Left lung (tissue), 10 donors: ENCODE measurements around the gene XRN2. TPM values are rescaled to one million over a fixed set of nuclear protein-coding genes. Genes with fewer than 3 reads are reported as not detected.

Experiments used
- ATAC-seq: fragments of 200-7000 bp; cut with Tn5 transposase; one replicate; pipeline ENCODE4 v1.9.1; 2020; ENCODE audit warnings: moderate library complexity
- DNase-seq, 4 donors: peaks; one replicate each; pipeline ENCODE4 v3.0.0-alpha.2; 2013 to 2020
- H3K27ac ChIP-seq, 2 donors: fragments of 200-600 bp; sonication (generic) in 1 of 2; one replicate each; pipeline versions ENCODE4 v1.5.0 to v1.8.0; 2020 to 2021
- H3K27me3 ChIP-seq, 2 donors: fragments of 200-600 bp; sonication (generic) in 1 of 2; one replicate each; pipeline versions ENCODE4 v1.5.0 to v1.8.0; 2020 to 2021
- H3K36me3 ChIP-seq, 2 donors: fragments of 200-600 bp; sonication (generic) in 1 of 2; one replicate each; pipeline versions ENCODE4 v1.5.0 to v1.8.0; 2020 to 2021
- H3K4me1 ChIP-seq, 2 donors: fragments of 200-600 bp; one replicate each; pipeline ENCODE4 v1.8.0; 2021
- H3K4me3 ChIP-seq, 2 donors: fragments of 200-600 bp; sonication (generic) in 1 of 2; one replicate each; pipeline versions ENCODE4 v1.5.0 to v1.8.0; 2020 to 2021; ENCODE audit warnings: mild to moderate bottlenecking in 1 of 2
- H3K9me3 ChIP-seq, 2 donors: fragments of 200-600 bp; sonication (generic) in 1 of 2; one replicate each; pipeline versions ENCODE4 v1.5.0 to v1.8.0; 2020 to 2021
- intact Hi-C, 2 donors: fragments of 100-400 bp; cut with DNase I; formaldehyde crosslinking; loops; one replicate each; pipeline versions ENCODE4 v1.11.2 to v1.14.2; 2022
- polyA plus RNA-seq, 6 donors: library from polyadenylated mRNA; unstranded; fragments of 120-200 nt; gene quantifications; one replicate each; pipeline ENCODE4 v1.2.1, GENCODE V29; 2013; ENCODE audit not compliant: insufficient read length in 6 of 6
- total RNA-seq, 2 donors: library from RNA; stranded (reverse); fragmentation: NEBNext Ultra II Directional; extraction: Animal tissue kit (Norgen Biotek cat#: 25700); gene quantifications; one replicate each; pipeline ENCODE4 v1.2.1, GENCODE V29; 2021
- TF ChIP-seq, protein P1 (sequence below), 2 donors: fragments of 200-600 bp; sonication (generic) in 1 of 2; IDR thresholded peaks; one replicate each; pipeline versions ENCODE4 v1.5.0 to v1.8.0; 2021; ENCODE audit warnings: antibody characterized with exemption in 2 of 2
- donor health status: DM: no; HTN: yes; CAD: no.
- donor health status: DM: no; HTN: no; CAD: no.

Gene XRN2
- total and polyA plus RNA-seq, 8 donors, result 45.9 to 90.2 (median 77.8) TPM

DNA sequence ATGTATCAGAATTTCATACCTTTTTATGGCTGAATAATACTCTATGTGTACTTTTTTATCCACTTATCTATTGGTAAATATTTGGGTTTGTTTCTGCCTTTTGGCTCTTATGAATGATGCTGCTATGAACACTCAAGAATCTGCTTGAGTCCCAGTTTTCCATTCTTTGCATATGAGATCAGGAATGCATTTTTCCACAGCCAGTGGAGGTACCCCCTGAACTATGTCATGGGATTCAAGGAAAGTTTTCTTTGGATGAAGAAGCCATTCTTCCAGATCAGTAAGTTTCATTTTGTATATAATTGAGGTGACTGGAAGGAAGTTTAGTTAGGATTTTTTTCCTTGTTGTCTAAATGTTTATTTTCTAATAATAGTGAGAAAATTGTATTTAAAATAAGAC, 53.3 kb downstream of the XRN2 start:
- TF ChIP-seq, protein P1, sequence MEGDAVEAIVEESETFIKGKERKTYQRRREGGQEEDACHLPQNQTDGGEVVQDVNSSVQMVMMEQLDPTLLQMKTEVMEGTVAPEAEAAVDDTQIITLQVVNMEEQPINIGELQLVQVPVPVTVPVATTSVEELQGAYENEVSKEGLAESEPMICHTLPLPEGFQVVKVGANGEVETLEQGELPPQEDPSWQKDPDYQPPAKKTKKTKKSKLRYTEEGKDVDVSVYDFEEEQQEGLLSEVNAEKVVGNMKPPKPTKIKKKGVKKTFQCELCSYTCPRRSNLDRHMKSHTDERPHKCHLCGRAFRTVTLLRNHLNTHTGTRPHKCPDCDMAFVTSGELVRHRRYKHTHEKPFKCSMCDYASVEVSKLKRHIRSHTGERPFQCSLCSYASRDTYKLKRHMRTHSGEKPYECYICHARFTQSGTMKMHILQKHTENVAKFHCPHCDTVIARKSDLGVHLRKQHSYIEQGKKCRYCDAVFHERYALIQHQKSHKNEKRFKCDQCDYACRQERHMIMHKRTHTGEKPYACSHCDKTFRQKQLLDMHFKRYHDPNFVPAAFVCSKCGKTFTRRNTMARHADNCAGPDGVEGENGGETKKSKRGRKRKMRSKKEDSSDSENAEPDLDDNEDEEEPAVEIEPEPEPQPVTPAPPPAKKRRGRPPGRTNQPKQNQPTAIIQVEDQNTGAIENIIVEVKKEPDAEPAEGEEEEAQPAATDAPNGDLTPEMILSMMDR (IDR thresholded peaks at IDR 0.05), result no peak
- Histone ChIP-seq H3K9me3 (no peaks in the 10 kb centered on the region), H3K27me3 (no peaks in the 10 kb centered on the region), H3K36me3 (peaks cover 0 to 65% of the 10 kb centered on the region in 2 donors), H3K27ac (no peak overlapping the region), H3K4me1 (peaks cover 6 to 28% of the 10 kb centered on the region in 2 donors), H3K4me3 (no peak overlapping the region)
- no peak for DNase-seq
- intact Hi-C loops, result no loop called here
- no peak for ATAC-seq

DNA sequence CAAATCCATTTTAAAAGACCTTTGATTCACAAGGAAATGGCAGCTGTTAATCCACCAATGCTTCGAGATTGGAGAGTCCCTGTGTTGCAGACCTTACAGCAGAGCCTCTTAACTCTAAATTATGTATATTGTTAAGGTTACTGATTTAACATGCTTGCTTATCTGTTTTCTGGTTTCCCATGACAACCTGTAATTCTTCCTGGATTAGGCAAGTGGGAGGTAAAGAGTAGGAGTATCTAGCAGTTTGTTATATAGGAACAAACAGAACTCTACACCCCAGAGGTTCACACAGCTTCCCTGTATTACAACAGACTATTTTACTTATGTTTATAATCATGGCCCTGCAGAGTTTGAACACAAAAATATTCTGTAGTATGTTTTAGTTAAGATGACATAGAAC, 54.7 kb downstream of the XRN2 start:
- peak in 1 of 4 donors; percentile 7 for DNase-seq
- intact Hi-C loops, result no loop called here
- H3K36me3 ChIP-seq, result peaks cover 0 to 69% of the 10 kb centered on the region in 2 donors
- ATAC-seq, result no peak
- no peak overlapping the region for H3K4me3 ChIP-seq
- H3K4me1 ChIP-seq, result peaks cover 6 to 34% of the 10 kb centered on the region in 2 donors
- TF ChIP-seq, protein P1 (IDR thresholded peaks at IDR 0.05), result no peak
- H3K9me3 ChIP-seq, result no peaks in the 10 kb centered on the region
- H3K27ac ChIP-seq, result peak overlapping the region in 1 of 2 donors; percentile 13
- H3K27me3 ChIP-seq, result no peaks in the 10 kb centered on the region

DNA sequence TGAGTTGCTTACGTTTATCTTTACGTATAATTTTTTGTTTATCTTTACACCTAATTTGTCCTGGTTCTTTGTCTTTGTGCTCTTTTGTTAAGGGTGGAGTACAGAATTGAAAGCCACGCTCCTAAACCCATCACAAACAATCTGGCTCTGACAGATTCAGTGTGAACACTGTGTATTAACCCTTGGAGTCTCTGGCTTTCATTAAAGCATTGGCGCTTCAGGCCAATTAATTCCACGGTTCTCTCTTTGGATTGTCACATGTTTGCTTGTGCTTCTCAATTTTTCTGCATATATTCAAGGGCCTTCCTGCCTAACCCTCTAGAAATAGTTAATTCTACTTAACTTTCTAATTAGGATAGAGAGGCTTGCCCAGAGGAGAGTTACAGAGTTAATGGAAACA, 55.6 kb downstream of the XRN2 start:
- H3K4me3 ChIP-seq, result no peak overlapping the region
- H3K4me1 ChIP-seq, result peaks cover 6 to 34% of the 10 kb centered on the region in 2 donors
- no peak overlapping the region for H3K27ac ChIP-seq
- no peaks in the 10 kb centered on the region for H3K9me3 ChIP-seq
- TF ChIP-seq, protein P1 (IDR thresholded peaks at IDR 0.05), result no peak
- ATAC-seq (no peak), DNase-seq (no peak)
- intact Hi-C loops, result no loop called here
- peaks cover 0 to 78% of the 10 kb centered on the region in 2 donors for H3K36me3 ChIP-seq
- H3K27me3 ChIP-seq, result no peaks in the 10 kb centered on the region

DNA sequence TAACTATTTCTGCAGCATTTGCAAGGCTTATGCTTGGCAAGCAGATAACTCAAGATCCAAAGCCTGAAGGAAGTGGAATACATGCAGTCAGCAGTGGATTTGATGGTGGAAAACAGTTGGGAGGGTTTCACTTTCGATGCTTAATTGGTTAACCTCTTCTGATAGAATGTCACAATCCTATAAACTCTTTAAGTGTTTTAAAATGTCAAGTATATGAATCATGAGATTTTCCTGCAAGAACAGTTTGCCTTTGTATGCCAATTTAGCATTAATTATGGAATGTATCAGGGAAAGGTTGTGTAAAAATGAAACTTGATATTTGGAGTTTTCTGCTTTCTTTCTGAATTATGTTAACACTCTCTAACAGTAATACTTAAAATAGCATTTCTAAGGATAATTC, 57.6 kb downstream of the XRN2 start:
- Histone ChIP-seq H3K36me3 (peaks cover 0 to 83% of the 10 kb centered on the region in 2 donors), H3K9me3 (no peaks in the 10 kb centered on the region), H3K4me1 (peaks cover 6 to 34% of the 10 kb centered on the region in 2 donors), H3K4me3 (no peak overlapping the region), H3K27ac (peak overlapping the region; percentile 54 to 78), H3K27me3 (no peaks in the 10 kb centered on the region)
- ATAC-seq (peak; percentile 62), DNase-seq (no peak)
- TF ChIP-seq, protein P1 (IDR thresholded peaks at IDR 0.05), result no peak
- intact Hi-C loops, result no loop called here

DNA sequence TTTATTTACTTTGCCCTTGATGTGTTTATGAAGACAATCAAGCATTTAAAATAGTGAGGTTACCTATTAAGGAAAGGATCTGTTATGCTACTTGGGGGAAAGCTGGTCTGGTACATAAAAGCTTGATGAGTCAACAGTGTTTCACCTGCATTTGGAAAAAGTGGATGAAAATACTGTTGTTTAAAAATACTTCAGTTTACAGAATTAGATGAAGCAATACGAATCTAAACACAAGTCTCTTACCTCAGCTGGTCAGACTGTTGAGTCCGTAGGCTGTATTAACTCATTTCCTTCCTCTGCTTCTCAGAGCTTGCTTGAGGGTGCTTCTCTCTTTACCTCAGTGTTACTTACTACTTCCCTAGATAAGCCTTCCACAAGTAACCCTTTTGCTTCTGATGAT, 58.1 kb downstream of the XRN2 start:
- Histone ChIP-seq H3K27me3 (no peaks in the 10 kb centered on the region), H3K27ac (peak overlapping the region; percentile 54 to 78), H3K4me3 (no peak overlapping the region), H3K9me3 (no peaks in the 10 kb centered on the region), H3K36me3 (peaks cover 0 to 79% of the 10 kb centered on the region in 2 donors), H3K4me1 (peaks cover 6 to 31% of the 10 kb centered on the region in 2 donors)
- DNase-seq (no peak), ATAC-seq (peak; percentile 87)
- intact Hi-C loops, result no loop called here
- TF ChIP-seq, protein P1 (IDR thresholded peaks at IDR 0.05), result no peak
